Thyroid gland (tissue), 4 donors: ENCODE measurements around the gene WDR3.

ENCODE experiments used
- POLR2A ChIP-seq, 2 donors: fragments of 450-650 bp; IDR thresholded peaks; one replicate each; pipeline ENCODE4 v1.6.1; 2017; ENCODE audit warnings: antibody characterized with exemption in 2 of 2, mild to moderate bottlenecking in 2 of 2, moderate library complexity in 1 of 2
- TF ChIP-seq, protein P1 (sequence below), 6 experiments: fragments of 200-600 bp in 3 of 6; fragments of 450-650 bp in 3 of 6; sonication (generic) in 3 of 6; IDR thresholded peaks; one replicate each; pipeline ENCODE4 v1.5.1; 2016 to 2019; ENCODE audit warnings: antibody characterized with exemption in 6 of 6, mild to moderate bottlenecking in 2 of 6, inconsistent platforms in 1 of 6, moderate library complexity in 1 of 6

- TF ChIP-seq, protein P1, sequence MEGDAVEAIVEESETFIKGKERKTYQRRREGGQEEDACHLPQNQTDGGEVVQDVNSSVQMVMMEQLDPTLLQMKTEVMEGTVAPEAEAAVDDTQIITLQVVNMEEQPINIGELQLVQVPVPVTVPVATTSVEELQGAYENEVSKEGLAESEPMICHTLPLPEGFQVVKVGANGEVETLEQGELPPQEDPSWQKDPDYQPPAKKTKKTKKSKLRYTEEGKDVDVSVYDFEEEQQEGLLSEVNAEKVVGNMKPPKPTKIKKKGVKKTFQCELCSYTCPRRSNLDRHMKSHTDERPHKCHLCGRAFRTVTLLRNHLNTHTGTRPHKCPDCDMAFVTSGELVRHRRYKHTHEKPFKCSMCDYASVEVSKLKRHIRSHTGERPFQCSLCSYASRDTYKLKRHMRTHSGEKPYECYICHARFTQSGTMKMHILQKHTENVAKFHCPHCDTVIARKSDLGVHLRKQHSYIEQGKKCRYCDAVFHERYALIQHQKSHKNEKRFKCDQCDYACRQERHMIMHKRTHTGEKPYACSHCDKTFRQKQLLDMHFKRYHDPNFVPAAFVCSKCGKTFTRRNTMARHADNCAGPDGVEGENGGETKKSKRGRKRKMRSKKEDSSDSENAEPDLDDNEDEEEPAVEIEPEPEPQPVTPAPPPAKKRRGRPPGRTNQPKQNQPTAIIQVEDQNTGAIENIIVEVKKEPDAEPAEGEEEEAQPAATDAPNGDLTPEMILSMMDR (IDR thresholded peaks at IDR 0.05) = no peak
- TF ChIP-seq POLR2A (IDR thresholded peaks at IDR 0.05) = no peak
Measured at GRCh38 chr1:117905019-117905418, 24.5 kb upstream of the WDR3 start.
